ENCODE results near the gene SP140. TPM values are rescaled to one million over a fixed set of nuclear protein-coding genes. Genes with fewer than 3 reads are reported as not detected.
"Not testable (repeated sequence)": the region's sequence is repeated elsewhere in the genome, so short reads cannot be mapped to it uniquely, and the experiment has no call there.

SP140 gene
- total RNA-seq, 1 experiment from 2014 or later, result 0.41 TPM

DNA sequence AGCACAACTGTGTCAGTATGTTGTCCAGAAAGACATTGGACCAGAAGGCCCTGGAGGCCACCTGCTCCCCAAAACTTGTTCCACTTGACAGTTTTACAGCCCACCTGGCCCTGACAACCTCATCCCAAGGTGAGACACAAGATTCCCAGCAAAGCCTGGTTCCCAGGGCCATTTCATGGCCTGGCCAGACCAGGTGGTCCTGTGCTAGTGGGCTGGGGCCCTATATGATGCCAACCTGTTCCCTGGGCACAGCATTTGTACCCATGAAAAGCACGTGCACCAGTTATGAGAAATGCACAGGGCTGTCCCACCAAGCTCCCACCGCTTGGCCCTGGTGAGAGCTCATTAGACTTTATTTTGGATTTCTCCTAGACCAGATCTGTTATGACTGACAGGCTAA lies 95.5 kb downstream of the SP140 start:
- in situ Hi-C loops (cut with HindIII; ENCODE audit: low sequenced_read_pairs), result no loop called here
- DNase-seq (ENCODE audit: low spot score), result no peak

GRCh38 chr2:230322561-230323384 lies 97.2 kb downstream of the SP140 start:
- DNase-seq (ENCODE audit: low spot score), result no peak
- in situ Hi-C loops (cut with HindIII; ENCODE audit: low sequenced_read_pairs), result no loop called here

DNA sequence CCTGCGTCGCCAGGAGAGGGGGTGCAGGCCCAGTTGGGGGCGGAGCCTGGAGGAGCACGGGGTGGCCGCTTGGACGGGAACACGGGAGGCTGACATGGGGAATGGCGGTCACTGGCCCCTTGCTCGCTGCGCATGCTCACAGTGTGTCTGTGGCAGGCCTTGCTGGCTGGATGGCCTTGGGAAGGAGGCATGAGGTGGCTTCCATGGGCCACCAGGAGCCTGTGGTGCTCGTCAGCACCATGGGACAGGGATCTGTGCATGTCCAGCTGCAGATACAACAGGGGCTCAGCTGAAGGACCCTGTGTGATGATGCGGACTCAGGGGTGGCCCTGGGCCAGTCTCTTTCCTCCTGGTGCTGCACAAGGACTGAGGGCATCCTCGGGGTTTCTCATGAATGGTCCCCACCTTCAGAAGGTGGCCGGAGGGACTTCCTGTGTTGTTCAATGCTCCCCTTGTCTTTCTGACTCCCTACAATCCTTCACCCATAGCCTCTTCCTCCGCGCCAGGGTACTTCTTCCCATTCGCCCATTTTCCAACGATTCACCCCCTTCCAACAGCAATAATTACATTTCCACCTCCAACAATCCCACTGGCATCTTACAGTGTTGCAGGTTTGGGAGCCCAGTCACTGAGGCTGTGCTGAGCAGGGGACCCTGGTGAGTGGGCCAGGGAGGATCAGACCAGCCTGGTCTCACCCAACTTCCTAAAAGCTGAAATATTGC lies 98.0 kb downstream of the SP140 start:
- no peak for DNase-seq (ENCODE audit: low spot score)
- in situ Hi-C loops (cut with HindIII; ENCODE audit: low sequenced_read_pairs), result no loop called here

DNA sequence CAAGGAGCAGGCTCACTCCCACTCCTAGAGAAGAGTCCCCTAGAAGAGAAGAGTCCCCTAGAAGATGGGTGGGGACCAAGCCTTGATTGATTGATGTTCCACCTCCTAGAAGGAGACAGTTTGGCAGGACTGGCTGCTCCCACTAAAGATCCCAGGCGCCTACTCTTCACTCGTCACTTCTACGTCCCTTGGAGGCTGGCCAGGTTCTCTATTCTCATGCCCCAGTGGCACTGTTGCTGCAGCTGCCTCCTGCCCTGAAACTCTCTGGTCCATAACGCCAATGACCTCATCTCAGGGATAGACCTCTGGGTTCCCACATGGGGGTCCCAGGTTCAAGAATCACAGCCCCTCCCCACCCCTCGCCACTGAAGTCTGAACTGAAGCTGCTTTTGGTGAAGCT lies 99.0 kb downstream of the SP140 start:
- in situ Hi-C loops (cut with HindIII; ENCODE audit: low sequenced_read_pairs), result no loop called here
- no peak for DNase-seq (ENCODE audit: low spot score)

- in situ Hi-C loops (cut with HindIII; ENCODE audit: low sequenced_read_pairs), result no loop called here
- no peak for DNase-seq (ENCODE audit: low spot score)
Measured at GRCh38 chr2:230325316-230326243, 100.0 kb downstream of the SP140 start.

DNA sequence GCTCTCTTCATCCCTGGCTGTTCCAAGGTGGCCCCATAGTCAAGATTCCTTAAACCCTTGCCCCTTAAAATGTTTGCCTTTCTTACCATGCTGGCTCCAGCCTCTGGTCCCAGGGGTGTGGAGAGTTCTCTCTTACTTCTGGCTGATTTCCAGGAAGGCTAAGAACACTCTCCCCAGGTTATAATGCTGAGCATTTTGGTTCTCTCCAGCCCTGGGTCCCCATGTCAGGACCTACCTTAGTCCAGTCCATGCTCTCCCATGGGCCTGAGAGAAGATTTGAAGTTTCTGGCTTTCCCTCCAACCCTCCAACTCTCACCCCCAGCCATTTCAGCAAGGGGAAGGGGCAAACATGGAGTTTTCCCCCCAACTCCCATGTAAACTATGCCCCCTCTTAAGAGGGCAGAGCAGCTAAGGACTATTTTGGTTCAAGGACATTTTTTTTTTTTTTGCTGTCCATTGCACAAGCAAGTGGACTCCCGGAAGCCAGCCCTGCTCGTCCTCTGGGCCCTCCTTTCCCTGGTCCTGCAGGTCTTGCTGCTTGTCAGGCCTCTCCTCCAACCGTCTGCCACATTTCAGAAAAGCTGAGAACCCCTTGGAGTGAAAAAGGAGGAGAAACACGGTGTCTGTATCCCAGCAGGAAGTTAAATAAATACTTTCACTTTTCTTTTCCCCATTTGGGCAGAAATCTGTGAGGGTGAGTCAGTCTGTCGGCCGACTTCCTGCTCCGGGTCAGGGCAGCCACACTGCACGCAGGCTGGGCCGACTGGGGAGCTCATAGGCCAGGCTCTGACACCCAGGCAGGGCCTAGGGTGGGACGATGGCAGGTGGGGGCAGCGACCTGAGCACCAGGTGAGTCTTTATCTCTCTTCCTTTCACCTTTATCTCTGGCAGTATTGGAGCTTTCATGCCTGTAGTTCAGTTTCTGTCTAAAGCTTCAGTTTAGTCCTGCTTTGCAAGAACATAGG lies 101.2 kb downstream of the SP140 start, which contains the start of gene SP140L:
Gene SP140L, plus strand, starts transcription at position 741 of the 965 bp plus-strand sequence. Its CDS starts 77 bp downstream, at position 818.
- in situ Hi-C loops (cut with HindIII; ENCODE audit: low sequenced_read_pairs), result no loop called here
- no peak for DNase-seq (ENCODE audit: low spot score)

DNA sequence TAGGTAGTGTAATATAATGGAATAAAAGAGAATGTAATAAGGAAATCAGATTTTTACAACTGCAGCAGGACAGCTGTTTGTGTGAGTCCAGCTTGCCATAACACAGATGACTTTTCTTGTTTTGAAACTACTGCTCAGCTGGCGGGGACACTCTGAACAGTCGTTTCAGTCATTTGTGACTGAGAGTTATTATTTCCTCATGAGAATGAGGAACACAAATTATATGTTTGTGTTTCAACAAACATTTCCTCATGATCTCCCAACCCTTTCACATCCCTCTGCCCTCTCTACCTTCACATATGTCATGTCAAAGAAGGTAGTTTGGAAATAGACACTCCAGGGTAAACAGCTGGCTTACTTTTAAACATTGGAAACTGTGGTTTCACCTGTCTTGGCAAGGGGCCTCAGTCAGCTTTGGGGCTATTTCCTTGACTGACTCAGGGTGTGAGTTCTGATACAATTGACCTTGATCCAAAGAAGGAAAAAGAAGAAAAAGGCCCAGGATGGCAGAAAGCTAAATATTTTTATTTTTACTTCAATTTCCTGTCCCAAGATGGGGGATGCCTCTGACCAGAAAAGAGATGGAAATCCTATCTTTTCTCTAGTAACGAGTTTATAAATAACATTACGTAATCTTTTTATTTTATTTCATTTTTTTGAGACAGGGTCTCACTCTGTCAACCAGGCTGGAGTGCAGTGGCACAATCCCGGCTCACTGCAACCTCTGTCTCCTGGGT lies 102.0 kb downstream of the SP140 start:
- no peak for DNase-seq (ENCODE audit: low spot score)
- in situ Hi-C loops (cut with HindIII; ENCODE audit: low sequenced_read_pairs), result no loop called here

- in situ Hi-C loops (cut with HindIII; ENCODE audit: low sequenced_read_pairs), result no loop called here
- no peak for DNase-seq (ENCODE audit: low spot score)
Measured at GRCh38 chr2:230328155-230328458, 102.6 kb downstream of the SP140 start.

DNA sequence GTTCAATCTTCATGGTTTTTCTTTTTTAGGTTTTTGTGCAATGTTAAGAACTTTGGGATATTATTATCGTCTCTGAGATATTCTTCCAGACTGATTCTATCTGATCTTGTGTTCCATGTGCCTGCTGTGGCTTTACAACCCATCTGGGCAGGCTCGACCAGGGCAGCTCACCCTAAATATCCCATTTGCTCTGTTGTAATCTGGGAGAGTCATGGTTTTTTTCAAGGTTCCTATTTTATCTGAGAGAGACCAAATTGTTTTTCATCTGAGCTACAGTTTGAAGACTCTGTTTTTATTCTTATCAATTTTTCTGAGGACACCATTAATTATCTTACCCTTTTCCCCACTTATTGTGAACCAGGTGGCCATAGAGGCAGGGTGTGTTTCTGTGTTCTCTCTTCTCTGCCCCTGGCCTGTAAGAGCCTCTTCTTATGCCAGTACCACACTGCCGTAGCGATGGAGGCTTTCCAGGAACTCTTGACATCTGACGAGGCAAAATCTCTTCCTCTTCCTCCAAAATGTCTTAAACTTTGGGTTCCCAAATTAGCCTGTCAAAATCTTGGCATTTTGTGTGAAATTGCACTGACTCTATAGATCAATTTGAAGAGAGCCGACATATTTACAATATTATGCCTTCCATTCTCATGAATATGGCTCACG lies 104.5 kb downstream of the SP140 start:
- DNase-seq (ENCODE audit: low spot score), result no peak
- in situ Hi-C loops (cut with HindIII; ENCODE audit: low sequenced_read_pairs), result no loop called here

GRCh38 chr2:230330725-230331124 lies 105.2 kb downstream of the SP140 start:
- in situ Hi-C loops (cut with HindIII; ENCODE audit: low sequenced_read_pairs), result no loop called here
- DNase-seq (ENCODE audit: low spot score), result no peak

DNA sequence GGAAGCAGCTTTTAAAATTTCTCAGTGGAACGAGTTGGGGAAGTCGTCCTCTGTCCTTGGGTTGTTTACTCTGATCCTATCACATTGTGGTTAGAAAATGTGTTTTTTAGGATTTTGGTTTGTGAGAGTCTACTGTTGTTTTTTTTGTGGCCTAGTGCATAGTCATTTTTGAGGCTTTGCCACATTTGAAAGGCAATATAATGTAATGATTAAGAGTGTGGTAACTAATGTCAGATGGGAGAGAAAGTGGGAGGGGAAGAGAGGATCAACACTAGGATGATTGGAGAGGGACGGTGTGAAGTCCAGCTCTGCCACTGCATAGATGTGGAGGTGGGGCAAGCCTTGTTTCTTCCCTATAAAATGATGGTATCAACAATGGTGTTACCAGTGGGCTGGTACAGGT lies 109.9 kb downstream of the SP140 start:
- no peak for DNase-seq (ENCODE audit: low spot score)
- in situ Hi-C loops (cut with HindIII; ENCODE audit: low sequenced_read_pairs), result no loop called here

DNA sequence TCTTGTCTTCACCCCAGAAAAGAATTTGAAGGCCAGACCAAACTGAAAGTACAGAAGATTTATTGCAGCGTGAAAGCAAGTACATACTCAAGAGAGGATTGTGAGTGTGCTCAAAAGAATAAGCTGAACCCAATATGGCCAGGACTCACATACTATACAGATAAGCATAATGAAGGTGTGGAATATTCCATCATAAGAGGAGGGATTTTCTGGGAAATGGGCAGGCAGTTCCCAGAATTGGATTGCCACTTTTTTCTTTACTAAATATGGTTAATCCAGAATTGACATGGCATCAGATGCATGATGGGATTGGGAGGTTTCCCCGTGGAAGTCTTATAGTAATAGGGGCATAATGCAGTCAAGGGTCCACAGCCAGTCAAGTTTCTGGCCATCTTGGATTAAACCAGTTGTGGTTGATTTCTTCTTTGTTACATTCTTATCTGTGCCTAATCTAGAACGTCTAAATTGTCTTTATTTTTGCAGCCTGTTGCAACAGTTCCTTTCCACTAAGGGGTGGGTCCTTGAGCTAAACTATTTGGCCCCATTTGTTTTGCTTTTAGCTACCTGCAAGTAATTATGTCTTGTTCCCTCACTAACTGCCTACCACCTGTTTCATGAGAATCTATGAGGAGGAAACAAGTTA lies 110.4 kb downstream of the SP140 start:
- in situ Hi-C loops (cut with HindIII; ENCODE audit: low sequenced_read_pairs), result no loop called here
- no peak for DNase-seq (ENCODE audit: low spot score)

- DNase-seq (ENCODE audit: low spot score), result not testable (repeated sequence)
Measured at GRCh38 chr2:230341936-230342528, 116.5 kb downstream of the SP140 start.

DNA sequence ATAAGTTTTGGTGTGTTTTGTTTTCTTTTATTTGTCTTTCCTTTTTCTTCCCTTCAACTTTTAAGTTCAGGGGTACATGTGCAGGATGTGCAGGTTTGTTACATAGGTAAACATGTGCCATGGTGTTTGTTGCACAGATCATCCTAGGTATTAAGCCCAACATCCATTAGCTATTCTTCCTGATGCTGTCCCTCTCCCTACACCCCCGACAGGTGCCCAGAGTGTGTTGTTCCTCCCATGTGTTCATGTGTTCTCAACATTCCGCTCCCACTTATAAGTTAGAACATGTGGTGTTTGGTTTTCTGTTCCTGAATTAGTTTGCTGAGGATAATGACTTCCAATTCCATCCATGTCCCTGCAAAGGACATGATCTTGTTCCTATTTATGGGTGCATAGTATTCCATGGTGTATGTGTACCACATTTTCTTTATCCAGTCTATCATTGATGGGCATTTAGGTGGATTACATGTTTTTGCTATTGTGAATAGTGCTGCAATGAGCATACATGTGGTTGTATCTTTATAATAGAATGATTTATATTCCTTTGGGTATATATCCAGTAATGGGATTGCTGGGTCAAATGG lies 117.6 kb downstream of the SP140 start:
- in situ Hi-C loops (cut with HindIII; ENCODE audit: low sequenced_read_pairs); DNase-seq (ENCODE audit: low spot score): not testable (repeated sequence)

More at GRCh38 chr2:230341936-230342528, 116.5 kb downstream of the SP140 start:
- in situ Hi-C loops (cut with HindIII; ENCODE audit: low sequenced_read_pairs), result not testable (repeated sequence)

DNA sequence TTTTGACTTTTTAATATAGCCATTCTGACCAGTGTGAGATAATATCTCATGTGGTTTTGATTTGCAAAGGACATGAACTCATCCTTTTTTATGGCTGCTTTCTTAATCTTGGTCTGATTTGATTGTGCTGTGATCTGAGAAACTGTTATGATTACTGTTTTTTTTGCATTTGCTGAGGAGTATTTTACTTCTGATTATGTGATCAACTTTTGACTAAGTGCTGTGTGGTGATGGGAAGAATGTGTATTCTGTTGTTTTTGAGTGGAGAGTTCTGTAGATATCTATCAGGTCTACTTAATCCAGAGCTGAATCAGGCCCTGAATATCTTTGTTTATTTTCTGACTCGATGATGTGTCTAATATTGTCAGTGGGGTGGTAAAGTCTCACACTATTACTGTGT lies 118.2 kb downstream of the SP140 start:
- in situ Hi-C loops (cut with HindIII; ENCODE audit: low sequenced_read_pairs), result no loop called here
- DNase-seq (ENCODE audit: low spot score), result no peak

DNA sequence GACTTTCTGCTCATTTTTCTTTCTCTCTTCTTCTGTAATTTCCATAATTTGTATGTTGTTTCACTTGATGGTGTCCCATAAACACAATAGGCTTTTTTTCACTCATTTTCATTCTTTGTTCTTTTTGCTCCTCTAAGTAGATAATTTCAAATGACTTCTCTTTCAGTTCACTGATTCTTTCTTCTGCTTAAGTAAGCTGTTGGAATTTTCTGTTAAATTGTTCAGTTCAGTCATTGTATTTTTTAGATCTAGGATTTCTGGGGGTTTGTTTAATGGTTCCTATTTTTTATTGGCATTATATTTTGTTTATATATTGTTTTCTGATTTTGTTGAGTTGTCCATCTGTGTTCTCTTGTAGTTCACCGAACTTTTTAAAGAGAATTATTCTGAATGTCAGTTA lies 120.9 kb downstream of the SP140 start:
- no peak for DNase-seq (ENCODE audit: low spot score)
- in situ Hi-C loops (cut with HindIII; ENCODE audit: low sequenced_read_pairs), result no loop called here
